Measurements from ENCODE around the gene LRRC8E. TPM values are rescaled to one million over a fixed set of nuclear protein-coding genes. Genes with fewer than 3 reads are reported as not detected.

Gene LRRC8E
- total RNA-seq, 6 experiments from 2014 or later = 4.9 to 7.3 (median 6.1) TPM

DNA sequence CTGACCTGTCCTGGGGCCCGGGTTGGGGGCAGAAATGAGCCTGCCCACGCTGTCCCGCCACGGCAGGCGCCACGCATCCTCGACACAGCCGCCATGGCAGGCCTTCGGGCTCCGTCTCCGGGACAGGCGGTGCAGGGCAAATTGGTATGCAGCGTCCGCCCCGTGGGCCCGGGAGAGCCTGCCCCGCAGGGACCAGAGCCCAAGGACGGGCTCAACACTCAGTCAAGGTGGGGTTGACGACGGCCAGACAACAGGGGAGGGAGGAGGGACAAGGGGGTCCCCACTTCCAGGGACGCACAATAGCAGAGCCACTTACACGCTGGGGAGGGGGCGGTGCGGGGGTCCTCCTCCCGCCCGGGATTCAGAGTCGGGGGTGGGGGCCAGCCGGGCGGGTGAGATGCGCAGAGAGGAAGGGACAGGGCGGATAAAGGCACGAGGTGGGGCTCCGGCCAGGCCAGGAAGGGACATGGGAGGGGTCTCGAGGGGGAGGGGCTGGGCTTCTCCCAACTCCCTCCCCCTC, 36.4 kb downstream of the LRRC8E start:
- no peak for DNase-seq
- Mint-ChIP-seq H3K4me3 (no peak overlapping the region), H3K36me3 (ENCODE audit: low read depth) (peaks cover 4% of the 10 kb centered on the region), H3K27me3 (ENCODE audit: insufficient read depth) (peaks cover 2% of the 10 kb centered on the region), H3K9me3 (no peaks in the 10 kb centered on the region), H3K27ac (no peak overlapping the region), H3K4me1 (ENCODE audit: low read depth) (peaks cover 26% of the 10 kb centered on the region)
- TF ChIP-seq, protein P1, sequence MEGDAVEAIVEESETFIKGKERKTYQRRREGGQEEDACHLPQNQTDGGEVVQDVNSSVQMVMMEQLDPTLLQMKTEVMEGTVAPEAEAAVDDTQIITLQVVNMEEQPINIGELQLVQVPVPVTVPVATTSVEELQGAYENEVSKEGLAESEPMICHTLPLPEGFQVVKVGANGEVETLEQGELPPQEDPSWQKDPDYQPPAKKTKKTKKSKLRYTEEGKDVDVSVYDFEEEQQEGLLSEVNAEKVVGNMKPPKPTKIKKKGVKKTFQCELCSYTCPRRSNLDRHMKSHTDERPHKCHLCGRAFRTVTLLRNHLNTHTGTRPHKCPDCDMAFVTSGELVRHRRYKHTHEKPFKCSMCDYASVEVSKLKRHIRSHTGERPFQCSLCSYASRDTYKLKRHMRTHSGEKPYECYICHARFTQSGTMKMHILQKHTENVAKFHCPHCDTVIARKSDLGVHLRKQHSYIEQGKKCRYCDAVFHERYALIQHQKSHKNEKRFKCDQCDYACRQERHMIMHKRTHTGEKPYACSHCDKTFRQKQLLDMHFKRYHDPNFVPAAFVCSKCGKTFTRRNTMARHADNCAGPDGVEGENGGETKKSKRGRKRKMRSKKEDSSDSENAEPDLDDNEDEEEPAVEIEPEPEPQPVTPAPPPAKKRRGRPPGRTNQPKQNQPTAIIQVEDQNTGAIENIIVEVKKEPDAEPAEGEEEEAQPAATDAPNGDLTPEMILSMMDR (IDR thresholded peaks at IDR 0.05) = no peak

DNA sequence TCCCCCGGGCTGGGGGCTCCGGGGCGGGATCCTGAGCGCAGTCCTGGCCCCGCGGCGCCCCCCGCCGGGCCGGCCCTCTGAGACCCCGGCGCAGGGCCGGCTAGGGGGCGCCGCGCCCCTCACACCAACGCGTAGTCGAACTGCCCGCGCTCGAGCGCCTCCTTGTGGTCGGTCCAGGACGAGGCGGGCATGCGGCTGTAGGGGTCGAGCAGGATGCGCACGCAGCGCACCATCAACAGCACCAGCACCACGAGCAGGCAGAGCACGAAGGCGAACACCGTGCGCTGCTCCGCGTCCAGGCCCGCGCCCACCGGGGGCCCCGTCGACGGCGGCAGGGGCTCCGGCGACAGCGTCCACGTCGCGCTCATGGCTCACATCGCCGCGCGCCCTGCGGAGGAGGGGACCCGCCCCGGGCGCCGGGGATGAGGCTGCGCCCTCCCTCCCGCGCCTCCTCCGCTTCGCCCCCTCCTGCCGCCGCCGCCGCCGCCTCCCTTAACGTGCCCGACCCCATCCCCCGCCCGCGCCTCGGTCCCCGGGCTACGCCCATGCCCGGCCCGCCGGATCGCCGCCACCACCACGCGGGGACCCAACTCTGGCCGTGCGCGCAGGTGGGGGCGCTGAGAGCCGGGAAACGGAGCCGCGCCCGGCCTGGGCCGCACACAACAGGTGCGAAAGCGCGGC, 37.0 kb downstream of the LRRC8E start:
- Mint-ChIP-seq H3K9me3 (no peaks in the 10 kb centered on the region), H3K27ac (peak overlapping the region; percentile 72), H3K4me3 (peak overlapping the region; percentile 83), H3K4me1 (ENCODE audit: low read depth) (peaks cover 23% of the 10 kb centered on the region), H3K36me3 (ENCODE audit: low read depth) (peaks cover 4% of the 10 kb centered on the region), H3K27me3 (ENCODE audit: insufficient read depth) (peaks cover 2% of the 10 kb centered on the region)
- DNase-seq = peak; percentile 47
- TF ChIP-seq, protein P1 (IDR thresholded peaks at IDR 0.05) = peak; percentile 98

DNA sequence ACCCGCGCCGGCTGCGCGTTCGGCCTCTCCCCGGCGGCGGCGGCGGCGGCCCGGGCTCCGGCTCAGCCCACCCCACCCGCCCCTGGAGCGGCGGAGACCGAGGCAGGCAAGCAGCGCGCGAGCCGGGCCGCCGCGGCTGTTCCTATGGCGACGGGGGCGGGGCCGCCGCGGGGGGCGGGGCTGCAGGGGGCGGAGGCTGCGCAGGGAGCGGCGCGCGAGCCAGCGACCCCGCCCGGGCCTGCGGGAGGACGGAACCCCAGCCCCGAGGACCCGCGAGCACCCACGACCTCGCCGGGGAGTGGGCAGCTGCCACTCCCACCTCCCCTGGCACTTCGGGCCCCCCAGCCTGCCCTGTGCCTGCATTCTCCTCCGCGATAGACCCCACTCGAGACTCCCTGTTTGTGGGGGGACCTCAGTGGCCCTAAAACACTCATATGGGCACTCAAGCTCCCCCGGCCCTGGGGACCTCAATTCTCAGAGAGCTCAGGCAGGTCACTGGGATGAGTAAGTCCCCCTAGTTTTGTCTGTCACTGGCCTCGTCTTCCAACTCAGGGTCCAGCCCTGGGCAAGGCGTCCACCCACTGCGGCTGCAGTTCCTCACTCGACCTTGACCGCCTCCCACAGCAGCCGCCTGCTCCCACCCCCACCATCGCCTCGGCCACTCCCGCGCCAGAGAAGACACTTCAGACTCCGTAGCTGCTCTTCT, 37.9 kb downstream of the LRRC8E start, which contains the start of gene CTXN1:
Gene CTXN1, minus strand, starts transcription at position 115 of the 706 bp plus-strand sequence. CDS start 597 bp downstream, outside the sequence.
- H3K27me3 Mint-ChIP-seq (ENCODE audit: insufficient read depth) = peaks cover 2% of the 10 kb centered on the region
- peak within 1 kb of the TSS; percentile 83 for H3K4me3 Mint-ChIP-seq
- H3K9me3 Mint-ChIP-seq = no peaks in the 10 kb centered on the region
- peaks cover 23% of the 10 kb centered on the region for H3K4me1 Mint-ChIP-seq (ENCODE audit: low read depth)
- peaks cover 4% of the 10 kb centered on the region for H3K36me3 Mint-ChIP-seq (ENCODE audit: low read depth)
- TF ChIP-seq, protein P1 (IDR thresholded peaks at IDR 0.05) = 0 out of 2 replicates have a peak, but pooled peaks have one; percentile 27
- H3K27ac Mint-ChIP-seq = peak within 1 kb of the TSS; percentile 72
- DNase-seq = no peak

DNA sequence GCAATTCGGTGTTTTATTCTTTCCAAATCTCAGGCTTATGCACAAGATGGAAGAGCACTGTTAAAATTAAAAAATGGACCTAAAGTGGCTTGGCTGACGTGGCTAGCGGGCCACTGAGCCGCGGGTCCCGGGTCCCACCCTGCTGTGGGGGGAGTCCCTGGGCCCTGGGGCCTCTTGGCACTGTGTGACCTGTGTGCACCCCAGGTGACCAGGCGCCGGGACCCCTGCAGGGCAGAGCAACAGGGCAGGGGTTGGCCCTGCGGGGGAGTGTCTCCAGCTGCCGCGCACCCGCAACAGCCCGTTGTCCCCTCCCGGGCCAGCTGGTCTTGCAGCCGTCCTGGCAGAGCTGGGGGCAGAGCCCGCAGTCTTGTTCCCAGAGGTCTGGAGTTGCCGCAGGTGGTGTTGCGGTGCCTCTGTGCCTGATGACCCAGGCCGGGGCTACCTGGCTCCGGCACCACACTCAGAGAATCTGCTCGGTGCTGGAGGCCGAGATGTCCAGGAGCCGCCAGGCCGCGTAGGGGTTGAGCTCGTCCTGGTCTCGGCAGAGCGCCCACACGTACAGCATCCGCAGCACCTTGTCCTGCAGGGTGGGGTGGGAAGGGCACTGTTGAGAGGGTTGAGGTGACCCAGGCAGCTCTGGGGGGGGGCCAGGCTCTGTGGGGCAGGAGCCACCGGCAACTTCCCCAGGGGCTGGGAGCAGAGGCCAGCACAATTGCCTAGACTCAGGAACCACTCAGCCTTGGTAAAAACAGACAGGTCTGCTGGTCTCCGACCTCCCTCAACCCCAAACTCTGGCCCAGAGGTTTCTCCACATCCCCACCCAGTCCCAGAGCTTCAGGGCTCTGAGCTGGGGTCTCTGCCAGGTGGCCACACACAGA, 38.7 kb downstream of the LRRC8E start:
- Mint-ChIP-seq H3K27ac (peak overlapping the region; percentile 38), H3K4me3 (peak overlapping the region; percentile 72), H3K36me3 (ENCODE audit: low read depth) (peaks cover 4% of the 10 kb centered on the region), H3K9me3 (no peaks in the 10 kb centered on the region), H3K27me3 (ENCODE audit: insufficient read depth) (peaks cover 2% of the 10 kb centered on the region), H3K4me1 (ENCODE audit: low read depth) (peaks cover 23% of the 10 kb centered on the region)
- no peak for DNase-seq
- TF ChIP-seq, protein P1 (IDR thresholded peaks at IDR 0.05) = no peak

All from HFFc6 (cell line).